HepG2 (cell line): ENCODE results near the gene UBQLN4. TPM values are rescaled to one million over a fixed set of nuclear protein-coding genes. Genes with fewer than 3 reads are reported as not detected.

Experiments
- ARNTL ChIP-seq: sonication (generic); formaldehyde crosslinking; IDR thresholded peaks from 2 replicates; pipeline ENCODE4 v1.4.0; 2020; ENCODE audit warnings: mild to moderate bottlenecking, missing genetic modification reagents
- ASH2L ChIP-seq: fragments of 300-600, 200-600 bp; sonication (generic); IDR thresholded peaks from 2 replicates; pipeline ENCODE4 v1.7.0; 2017; ENCODE audit warnings: low read depth, mild to moderate bottlenecking, moderate library complexity, mixed read lengths, low read length; ENCODE audit not compliant: insufficient read length
- ATF7 ChIP-seq, 2 experiments: fragments of 450-650 bp in 1 of 2; sonication (generic) in 1 of 2; formaldehyde crosslinking in 1 of 2; IDR thresholded peaks; 2 replicates each; pipeline versions ENCODE4 v1.4.0 to v1.6.1; 2016 to 2020; ENCODE audit warnings: antibody characterized with exemption in 1 of 2, mild to moderate bottlenecking in 1 of 2, missing genetic modification reagents in 1 of 2
- CCAR2 ChIP-seq: fragments of 200-400 bp; formaldehyde crosslinking; optimal IDR thresholded peaks from 2 replicates; pipeline ENCODE3; 2018; ENCODE audit warnings: low read depth, mild to moderate bottlenecking, low read length, moderate library complexity
- CCDC6 ChIP-seq: sonication (generic); formaldehyde crosslinking; IDR thresholded peaks from 2 replicates; pipeline ENCODE4 v1.8.1; 2022; ENCODE audit warnings: mild to moderate bottlenecking, missing genetic modification reagents, moderate library complexity
- CEBPB ChIP-seq: IDR thresholded peaks from 2 replicates; pipeline ENCODE4 v1.6.1; 2011; ENCODE audit warnings: low read depth, low read length, improper control_type of control experiment, borderline replicate concordance
- ESRRA ChIP-seq: sonication (generic); formaldehyde crosslinking; IDR thresholded peaks from 2 replicates; pipeline ENCODE4 v1.5.1; 2020; ENCODE audit warnings: mild to moderate bottlenecking, low read depth, missing genetic modification reagents
- ETV6 ChIP-seq: sonication (generic); formaldehyde crosslinking; conservative IDR thresholded peaks from 2 replicates; pipeline ENCODE4 v1.4.0; 2020; ENCODE audit warnings: missing genetic modification reagents
- IKZF1 ChIP-seq: fragments of 450-650 bp; IDR thresholded peaks from 2 replicates; pipeline ENCODE4 v1.7.1; 2016
- JARID2 ChIP-seq: sonication (generic); formaldehyde crosslinking; IDR thresholded peaks from 2 replicates; pipeline ENCODE4 v1.8.1; 2023; ENCODE audit warnings: missing genetic modification reagents, inconsistent platforms; ENCODE audit not compliant: insufficient replicate concordance
- KLF11 ChIP-seq: IDR thresholded peaks from 2 replicates; pipeline ENCODE4 v1.6.1; 2016; ENCODE audit warnings: missing compliant biosample characterization
- MIXL1 ChIP-seq: IDR thresholded peaks from 2 replicates; pipeline ENCODE4 v1.6.1; 2016
- MTA3 ChIP-seq: sonication (generic); formaldehyde crosslinking; IDR thresholded peaks from 2 replicates; pipeline ENCODE4 v1.4.0; 2020; ENCODE audit warnings: missing genetic modification reagents
- MXD3 ChIP-seq: IDR thresholded peaks from 2 replicates; pipeline ENCODE4 v1.6.1; 2016; ENCODE audit warnings: mild to moderate bottlenecking, missing biosample characterization, missing genetic modification reagents
- NCOA2 ChIP-seq: sonication (generic); formaldehyde crosslinking; IDR thresholded peaks from 2 replicates; pipeline ENCODE4 v1.8.0; 2022; ENCODE audit warnings: inconsistent platforms
- NFE2L2 ChIP-seq: fragments of 150-350 bp; IDR thresholded peaks from 2 replicates; pipeline ENCODE4 v1.6.1; 2014; ENCODE audit warnings: low read length
- ONECUT2 ChIP-seq: sonication (generic); formaldehyde crosslinking; IDR thresholded peaks from 2 replicates; pipeline ENCODE4 v1.4.0; 2020; ENCODE audit warnings: missing genetic modification reagents
- ZNF564 ChIP-seq: sonication (generic); formaldehyde crosslinking; IDR thresholded peaks from 2 replicates; pipeline ENCODE4 v1.8.1; 2023; ENCODE audit warnings: mild to moderate bottlenecking, missing genetic modification reagents
- ZNF709 ChIP-seq: sonication (generic); formaldehyde crosslinking; IDR thresholded peaks from 2 replicates; pipeline ENCODE4 v1.5.0; 2020; ENCODE audit warnings: mild to moderate bottlenecking, missing genetic modification reagents
- ZSCAN25 ChIP-seq: sonication (generic); formaldehyde crosslinking; IDR thresholded peaks from 2 replicates; pipeline ENCODE4 v1.8.0; 2022; ENCODE audit warnings: mild to moderate bottlenecking, missing genetic modification reagents
- polyA plus RNA-seq, 8 experiments: library from polyadenylated mRNA; depleted of rRNA in 3 of 8; stranded (reverse) in 7 of 8; unstranded in 1 of 8; fragments of >200 nt; fragmentation: Illumina TruSeq in 4 of 8; extraction: Trizol in 4 of 8; gene quantifications; 2 replicates each; pipeline versions ENCODE4 v1.2.1 to v1.2.3, GENCODE V29; 2011 to 2016; ENCODE audit warnings: low read depth in 4 of 8, missing spikeins in 1 of 8, mixed read lengths in 1 of 8; ENCODE audit not compliant: insufficient read depth in 1 of 8
- total RNA-seq, 5 experiments: library from RNA; depleted of rRNA; stranded (reverse); fragments of >200 nt; fragmentation: Illumina TruSeq; extraction: Trizol; gene quantifications; 2 replicates each; pipeline ENCODE4 v1.2.3, GENCODE V29; 2016; ENCODE audit warnings: low read depth in 1 of 5
- TF ChIP-seq, protein P1 (sequence below): sonication (generic); formaldehyde crosslinking; IDR thresholded peaks from 2 replicates; pipeline ENCODE4 v1.4.0; 2020; ENCODE audit warnings: missing genetic modification reagents, borderline replicate concordance
- TF ChIP-seq, protein P2 (sequence below): IDR thresholded peaks from 2 replicates; pipeline ENCODE4 v1.6.1; 2016; ENCODE audit warnings: missing genetic modification reagents, missing compliant biosample characterization
- TF ChIP-seq, protein P3 (sequence below): IDR thresholded peaks from 2 replicates; pipeline ENCODE4 v1.6.1; 2016
- TF ChIP-seq, protein P4 (sequence below): sonication (generic); formaldehyde crosslinking; IDR thresholded peaks from 2 replicates; pipeline ENCODE4 v1.4.0; 2020; ENCODE audit warnings: missing genetic modification reagents
- TF ChIP-seq, protein P5 (sequence below): sonication (generic); formaldehyde crosslinking; conservative IDR thresholded peaks from 2 replicates; pipeline ENCODE4 v1.4.0; 2020; ENCODE audit warnings: missing genetic modification reagents

UBQLN4 gene
- total and polyA plus RNA-seq, 2 of the 13 experiments (the other 11 are each of a cell fraction or from before 2014, with no cell fraction given), result 31.5 to 39.8 TPM

GRCh38 chr1:156086256-156086662 is 32.7 kb upstream of the UBQLN4 start (continued):
- TF ChIP-seq, protein P1, sequence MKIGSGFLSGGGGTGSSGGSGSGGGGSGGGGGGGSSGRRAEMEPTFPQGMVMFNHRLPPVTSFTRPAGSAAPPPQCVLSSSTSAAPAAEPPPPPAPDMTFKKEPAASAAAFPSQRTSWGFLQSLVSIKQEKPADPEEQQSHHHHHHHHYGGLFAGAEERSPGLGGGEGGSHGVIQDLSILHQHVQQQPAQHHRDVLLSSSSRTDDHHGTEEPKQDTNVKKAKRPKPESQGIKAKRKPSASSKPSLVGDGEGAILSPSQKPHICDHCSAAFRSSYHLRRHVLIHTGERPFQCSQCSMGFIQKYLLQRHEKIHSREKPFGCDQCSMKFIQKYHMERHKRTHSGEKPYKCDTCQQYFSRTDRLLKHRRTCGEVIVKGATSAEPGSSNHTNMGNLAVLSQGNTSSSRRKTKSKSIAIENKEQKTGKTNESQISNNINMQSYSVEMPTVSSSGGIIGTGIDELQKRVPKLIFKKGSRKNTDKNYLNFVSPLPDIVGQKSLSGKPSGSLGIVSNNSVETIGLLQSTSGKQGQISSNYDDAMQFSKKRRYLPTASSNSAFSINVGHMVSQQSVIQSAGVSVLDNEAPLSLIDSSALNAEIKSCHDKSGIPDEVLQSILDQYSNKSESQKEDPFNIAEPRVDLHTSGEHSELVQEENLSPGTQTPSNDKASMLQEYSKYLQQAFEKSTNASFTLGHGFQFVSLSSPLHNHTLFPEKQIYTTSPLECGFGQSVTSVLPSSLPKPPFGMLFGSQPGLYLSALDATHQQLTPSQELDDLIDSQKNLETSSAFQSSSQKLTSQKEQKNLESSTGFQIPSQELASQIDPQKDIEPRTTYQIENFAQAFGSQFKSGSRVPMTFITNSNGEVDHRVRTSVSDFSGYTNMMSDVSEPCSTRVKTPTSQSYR (CRISPR knock-in tag), result peak; percentile 97
- TF ChIP-seq CCAR2, result peak; percentile 90
- peak; percentile 57; the same call in 1 of the 2 replicates for TF ChIP-seq ZNF564
- TF ChIP-seq CCDC6 (CRISPR knock-in tag), result peak; percentile 64; the same call in 1 of the 2 replicates
- TF ChIP-seq, protein P2, sequence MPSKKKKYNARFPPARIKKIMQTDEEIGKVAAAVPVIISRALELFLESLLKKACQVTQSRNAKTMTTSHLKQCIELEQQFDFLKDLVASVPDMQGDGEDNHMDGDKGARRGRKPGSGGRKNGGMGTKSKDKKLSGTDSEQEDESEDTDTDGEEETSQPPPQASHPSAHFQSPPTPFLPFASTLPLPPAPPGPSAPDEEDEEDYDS (CRISPR knock-in tag), result peak; percentile 45; the same call in 1 of the 2 replicates
- TF ChIP-seq JARID2, result peak; percentile 81
- TF ChIP-seq MXD3, result no peak
- no peak for TF ChIP-seq MTA3 (CRISPR knock-in tag)
- TF ChIP-seq, protein P3, sequence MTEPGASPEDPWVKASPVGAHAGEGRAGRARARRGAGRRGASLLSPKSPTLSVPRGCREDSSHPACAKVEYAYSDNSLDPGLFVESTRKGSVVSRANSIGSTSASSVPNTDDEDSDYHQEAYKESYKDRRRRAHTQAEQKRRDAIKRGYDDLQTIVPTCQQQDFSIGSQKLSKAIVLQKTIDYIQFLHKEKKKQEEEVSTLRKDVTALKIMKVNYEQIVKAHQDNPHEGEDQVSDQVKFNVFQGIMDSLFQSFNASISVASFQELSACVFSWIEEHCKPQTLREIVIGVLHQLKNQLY (CRISPR knock-in tag), result peak; percentile 81; the same call in 1 of the 2 replicates
- TF ChIP-seq NFE2L2, result no peak
- no peak for TF ChIP-seq ONECUT2 (CRISPR knock-in tag)
- TF ChIP-seq ASH2L, result peak; percentile 95
- no peak for TF ChIP-seq IKZF1
- TF ChIP-seq ETV6 (CRISPR knock-in tag), result 0 out of 2 replicates have a peak, but pooled peaks have one; percentile 59
- TF ChIP-seq MIXL1 (CRISPR knock-in tag), result peak; percentile 61; the same call in 1 of the 2 replicates
- peak; percentile 59; the same call in 1 of the 2 replicates for TF ChIP-seq ZNF709
- TF ChIP-seq NCOA2 (CRISPR knock-in tag), result peak; percentile 92
- peak; percentile 66 for TF ChIP-seq ATF7 (IDR thresholded peaks at IDR 0.05)
- TF ChIP-seq ATF7 (CRISPR knock-in tag; IDR thresholded peaks at IDR 0.05), result peak; percentile 62; the same call in 1 of the 2 replicates
- TF ChIP-seq KLF11, result peak; percentile 60; the same call in 1 of the 2 replicates
- TF ChIP-seq CEBPB, result peak; percentile 72
- TF ChIP-seq, protein P4, sequence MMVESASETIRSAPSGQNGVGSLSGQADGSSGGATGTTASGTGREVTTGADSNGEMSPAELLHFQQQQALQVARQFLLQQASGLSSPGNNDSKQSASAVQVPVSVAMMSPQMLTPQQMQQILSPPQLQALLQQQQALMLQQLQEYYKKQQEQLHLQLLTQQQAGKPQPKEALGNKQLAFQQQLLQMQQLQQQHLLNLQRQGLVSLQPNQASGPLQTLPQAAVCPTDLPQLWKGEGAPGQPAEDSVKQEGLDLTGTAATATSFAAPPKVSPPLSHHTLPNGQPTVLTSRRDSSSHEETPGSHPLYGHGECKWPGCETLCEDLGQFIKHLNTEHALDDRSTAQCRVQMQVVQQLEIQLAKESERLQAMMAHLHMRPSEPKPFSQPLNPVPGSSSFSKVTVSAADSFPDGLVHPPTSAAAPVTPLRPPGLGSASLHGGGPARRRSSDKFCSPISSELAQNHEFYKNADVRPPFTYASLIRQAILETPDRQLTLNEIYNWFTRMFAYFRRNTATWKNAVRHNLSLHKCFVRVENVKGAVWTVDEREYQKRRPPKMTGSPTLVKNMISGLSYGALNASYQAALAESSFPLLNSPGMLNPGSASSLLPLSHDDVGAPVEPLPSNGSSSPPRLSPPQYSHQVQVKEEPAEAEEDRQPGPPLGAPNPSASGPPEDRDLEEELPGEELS (CRISPR knock-in tag), result peak; percentile 97
- TF ChIP-seq ZSCAN25 (CRISPR knock-in tag), result peak; percentile 81
- peak; percentile 85 for TF ChIP-seq ESRRA (CRISPR knock-in tag)
- TF ChIP-seq, protein P5, sequence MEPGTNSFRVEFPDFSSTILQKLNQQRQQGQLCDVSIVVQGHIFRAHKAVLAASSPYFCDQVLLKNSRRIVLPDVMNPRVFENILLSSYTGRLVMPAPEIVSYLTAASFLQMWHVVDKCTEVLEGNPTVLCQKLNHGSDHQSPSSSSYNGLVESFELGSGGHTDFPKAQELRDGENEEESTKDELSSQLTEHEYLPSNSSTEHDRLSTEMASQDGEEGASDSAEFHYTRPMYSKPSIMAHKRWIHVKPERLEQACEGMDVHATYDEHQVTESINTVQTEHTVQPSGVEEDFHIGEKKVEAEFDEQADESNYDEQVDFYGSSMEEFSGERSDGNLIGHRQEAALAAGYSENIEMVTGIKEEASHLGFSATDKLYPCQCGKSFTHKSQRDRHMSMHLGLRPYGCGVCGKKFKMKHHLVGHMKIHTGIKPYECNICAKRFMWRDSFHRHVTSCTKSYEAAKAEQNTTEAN (CRISPR knock-in tag), result 0 out of 2 replicates have a peak, but pooled peaks have one; percentile 34
- TF ChIP-seq ARNTL (CRISPR knock-in tag), result peak; percentile 78
